ENCODE measurements around the gene NTRK3.
"Not testable (repeated sequence)": the region's sequence is repeated elsewhere in the genome, so short reads cannot be mapped to it uniquely, and the experiment has no call there.

Gene NTRK3

DNA sequence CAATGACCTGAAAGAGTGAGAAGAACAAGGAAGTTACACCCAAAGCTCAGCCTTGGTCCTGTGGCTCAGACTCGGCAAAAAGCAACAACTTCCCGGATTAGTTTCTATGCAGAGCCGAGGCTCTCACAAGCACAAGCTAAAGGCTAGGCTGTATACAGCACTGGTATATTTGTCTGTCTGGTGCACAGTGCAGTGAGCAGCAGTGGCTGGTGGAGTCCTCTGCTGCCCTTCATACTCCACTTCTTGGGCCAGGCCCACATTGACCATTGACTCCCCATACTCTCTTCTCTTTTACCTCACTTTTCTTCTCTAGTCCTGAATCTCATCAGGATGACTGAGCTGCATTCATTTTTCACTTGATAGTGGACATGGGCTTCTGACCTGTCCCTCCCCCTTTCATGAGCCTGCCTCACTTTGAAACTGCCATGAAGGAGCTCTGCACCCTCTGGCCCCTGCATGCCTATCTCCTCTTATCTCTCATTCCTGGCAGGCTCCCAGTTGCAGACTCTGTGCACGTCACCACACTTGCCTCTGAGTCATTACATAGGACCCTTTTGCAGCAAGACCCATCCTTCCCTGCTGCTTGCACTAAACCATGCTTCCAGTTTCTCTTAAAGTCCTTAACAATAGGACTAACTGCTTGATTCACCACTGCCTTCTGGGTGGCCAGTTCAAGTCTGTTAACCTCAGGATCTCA lies 379.3 kb downstream of the NTRK3 start:
- DNase-seq (ENCODE audit: low read depth), result no peak

- DNase-seq (ENCODE audit: low read depth), result no peak
Observed at GRCh38 chr15:87874896-87875711, 381.4 kb downstream of the NTRK3 start.

- DNase-seq (ENCODE audit: low read depth), result no peak
Observed at GRCh38 chr15:87873516-87873915, 383.0 kb downstream of the NTRK3 start.

DNA sequence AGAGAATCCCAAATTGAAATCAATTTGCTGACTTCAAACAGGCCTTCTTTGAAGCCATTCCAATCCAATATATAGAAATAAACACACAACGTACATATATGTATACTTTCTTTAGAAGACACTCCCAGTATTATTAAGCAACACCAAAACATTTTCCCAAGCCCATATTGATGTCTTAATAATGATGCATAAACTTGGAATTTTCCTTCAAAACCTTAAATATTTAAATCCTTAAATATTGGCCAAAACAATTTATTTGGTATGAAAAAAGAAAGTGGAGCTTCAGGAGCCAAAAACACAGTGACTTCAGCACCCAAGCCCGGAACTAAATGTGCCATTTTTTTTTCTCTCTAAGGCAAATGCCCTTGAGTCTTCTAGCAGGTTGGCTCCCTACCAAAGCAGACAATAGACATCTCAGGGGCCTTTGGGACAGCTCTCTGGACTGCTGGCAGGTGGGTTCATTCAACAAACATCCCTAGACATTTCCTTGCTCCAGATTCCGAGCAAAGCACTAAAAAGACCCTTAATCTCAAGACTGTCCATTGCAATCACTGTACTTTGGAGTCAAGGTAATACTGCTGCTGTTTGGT lies 384.7 kb downstream of the NTRK3 start:
- DNase-seq (ENCODE audit: low read depth), result no peak

- DNase-seq (ENCODE audit: low read depth), result no peak
Observed at GRCh38 chr15:87871258-87871681, 385.3 kb downstream of the NTRK3 start.

GRCh38 chr15:87866961-87867360 lies 389.6 kb downstream of the NTRK3 start:
- DNase-seq (ENCODE audit: low read depth), result no peak

GRCh38 chr15:87863152-87863551 lies 393.4 kb downstream of the NTRK3 start:
- DNase-seq (ENCODE audit: low read depth), result no peak

DNA sequence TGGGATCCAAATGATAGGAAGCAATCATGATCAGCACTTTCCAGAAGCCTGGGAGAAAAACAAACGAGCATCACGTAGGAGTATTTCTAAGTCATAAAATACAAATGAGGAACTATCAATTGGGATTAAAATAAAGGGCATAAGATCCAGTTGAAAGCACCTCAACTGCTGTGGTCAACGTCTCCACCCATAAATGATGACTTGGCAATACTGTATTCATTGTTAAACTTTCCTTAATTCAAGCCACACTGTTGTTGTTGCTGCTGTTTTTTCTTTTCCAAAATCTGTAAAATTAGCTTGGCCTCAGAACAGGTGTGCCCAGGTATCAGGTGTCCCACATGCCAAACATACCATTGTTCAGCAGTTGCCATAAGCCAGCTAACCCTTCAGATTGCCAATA lies 395.8 kb downstream of the NTRK3 start:
- DNase-seq (ENCODE audit: low read depth), result no peak

DNA sequence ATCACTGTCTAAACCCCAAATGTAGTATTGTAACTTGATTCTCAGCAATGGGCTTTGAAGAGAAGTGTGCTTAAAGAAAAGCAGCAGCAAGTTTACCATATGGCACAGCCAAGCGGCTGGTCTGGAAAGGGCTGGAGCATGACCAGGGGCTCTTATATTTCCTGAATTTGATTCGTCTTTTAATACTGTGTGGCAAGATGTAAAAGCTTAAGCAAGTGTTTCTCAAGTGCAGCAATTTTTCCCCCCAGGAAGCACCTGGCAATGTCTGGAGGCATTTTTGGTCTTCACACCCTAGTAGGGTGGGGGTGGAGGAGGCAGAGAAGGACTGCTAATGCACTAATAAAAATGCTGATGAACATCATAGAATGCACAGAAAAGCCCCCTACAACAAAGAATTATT lies 397.9 kb downstream of the NTRK3 start:
- no peak for DNase-seq (ENCODE audit: low read depth)

DNA sequence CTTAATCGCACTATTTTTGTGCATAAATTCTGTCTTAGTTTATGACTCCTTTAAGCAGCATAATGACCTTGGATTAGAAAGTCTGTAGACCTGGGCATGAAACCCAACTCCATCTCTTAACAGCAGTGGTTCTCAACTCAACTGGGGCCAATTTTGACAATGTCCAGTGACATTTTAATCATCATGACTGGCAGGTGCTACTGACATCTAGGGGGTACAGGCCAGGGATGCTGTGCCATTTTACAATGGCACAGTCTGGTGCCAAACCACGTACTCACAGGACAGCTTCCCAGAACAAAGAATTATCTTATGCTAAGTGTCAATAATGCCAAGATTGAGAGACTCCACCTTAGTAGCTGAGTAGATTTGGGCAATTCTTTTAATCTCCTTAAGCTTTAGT lies 405.0 kb downstream of the NTRK3 start:
- DNase-seq (ENCODE audit: low read depth), result no peak

DNA sequence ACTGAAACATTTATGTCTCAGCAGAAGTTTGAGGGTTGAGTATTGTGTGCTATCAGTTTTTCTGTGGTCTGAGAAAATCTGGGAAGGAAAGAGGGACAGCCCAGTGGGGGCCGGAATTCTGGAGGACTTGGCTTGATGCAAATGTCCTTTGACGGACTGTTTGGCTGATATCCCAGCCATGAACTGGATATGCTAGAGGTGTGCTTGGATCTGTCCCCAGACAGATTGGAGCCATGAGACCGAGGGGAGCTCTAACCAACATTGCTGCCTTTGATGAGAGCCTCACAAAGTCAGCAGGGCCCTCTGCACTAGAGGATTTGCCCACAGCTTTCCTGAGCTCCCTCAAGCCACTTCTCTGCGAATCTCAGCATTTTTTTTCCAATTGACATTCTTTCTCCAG lies 405.6 kb downstream of the NTRK3 start:
- no peak for DNase-seq (ENCODE audit: low read depth)

DNA sequence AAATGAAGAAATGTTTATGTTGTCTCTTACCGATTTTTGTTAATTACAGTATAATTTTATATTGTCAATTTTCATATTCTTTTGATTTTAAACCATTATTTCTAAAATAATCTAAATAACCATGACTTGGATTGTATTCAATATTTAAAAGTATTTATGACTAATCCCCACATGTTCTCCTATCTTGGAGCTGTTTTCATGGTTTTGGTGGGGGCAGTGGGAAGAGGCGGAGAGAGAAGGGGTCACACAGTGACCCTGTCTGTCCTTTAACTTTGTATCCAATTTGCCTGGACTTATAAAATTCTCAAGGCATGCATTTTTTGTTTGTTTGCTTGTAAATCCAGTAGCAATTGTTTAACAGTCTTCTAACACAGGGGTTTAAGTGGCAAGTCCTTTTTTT lies 407.4 kb downstream of the NTRK3 start:
- no peak for DNase-seq (ENCODE audit: low read depth)

DNA sequence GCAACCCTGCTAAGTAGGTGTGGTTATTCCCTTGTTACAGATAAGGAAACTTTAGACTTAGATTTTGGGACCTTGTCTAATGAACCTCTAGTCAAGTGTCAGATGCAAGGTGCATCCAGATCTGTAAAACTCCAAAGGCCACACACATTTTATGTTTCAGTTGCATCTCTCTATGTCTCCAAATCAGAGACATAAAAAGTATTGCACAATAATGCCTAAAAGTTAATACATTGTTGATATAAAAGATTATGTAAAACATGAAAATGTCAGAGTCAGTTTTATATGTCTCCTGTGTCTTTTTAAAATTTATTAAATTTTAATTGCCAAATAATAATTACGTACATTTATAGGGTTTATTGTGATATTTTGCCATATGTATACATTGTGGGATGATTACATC lies 408.5 kb downstream of the NTRK3 start:
- DNase-seq (ENCODE audit: low read depth), result no peak

GRCh38 chr15:87846746-87847145 lies 409.8 kb downstream of the NTRK3 start:
- no peak for DNase-seq (ENCODE audit: low read depth)

GRCh38 chr15:87843312-87843711 lies 413.2 kb downstream of the NTRK3 start:
- no peak for DNase-seq (ENCODE audit: low read depth)

DNA sequence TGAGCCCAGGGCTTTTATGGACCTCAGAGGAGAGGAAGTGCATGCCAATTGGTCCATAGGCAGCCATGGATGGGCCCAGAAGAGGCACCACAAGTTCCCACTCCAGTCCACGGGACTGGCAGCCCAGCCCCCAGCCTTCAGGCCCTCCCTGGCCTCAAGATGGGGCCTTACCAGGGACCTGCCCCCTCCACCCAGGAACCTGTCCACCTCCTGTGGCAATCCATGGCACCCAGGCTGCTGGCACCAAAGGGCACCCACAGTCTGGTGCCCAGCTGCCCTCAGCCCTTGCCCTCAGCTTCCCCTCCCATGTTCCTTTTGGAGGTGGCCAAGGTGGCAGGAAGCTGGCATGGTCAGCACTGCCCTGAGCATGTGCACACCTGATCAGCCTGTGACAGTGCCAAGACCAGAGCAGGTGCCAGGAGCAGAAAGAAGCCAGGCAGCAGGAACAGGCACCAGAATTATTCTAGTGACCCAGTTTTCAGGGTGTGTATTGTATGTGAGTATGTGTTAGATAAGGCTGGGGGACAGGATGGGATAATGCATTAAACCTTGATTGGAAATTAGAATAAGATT lies 415.0 kb downstream of the NTRK3 start:
- DNase-seq (ENCODE audit: low read depth), result no peak

DNA sequence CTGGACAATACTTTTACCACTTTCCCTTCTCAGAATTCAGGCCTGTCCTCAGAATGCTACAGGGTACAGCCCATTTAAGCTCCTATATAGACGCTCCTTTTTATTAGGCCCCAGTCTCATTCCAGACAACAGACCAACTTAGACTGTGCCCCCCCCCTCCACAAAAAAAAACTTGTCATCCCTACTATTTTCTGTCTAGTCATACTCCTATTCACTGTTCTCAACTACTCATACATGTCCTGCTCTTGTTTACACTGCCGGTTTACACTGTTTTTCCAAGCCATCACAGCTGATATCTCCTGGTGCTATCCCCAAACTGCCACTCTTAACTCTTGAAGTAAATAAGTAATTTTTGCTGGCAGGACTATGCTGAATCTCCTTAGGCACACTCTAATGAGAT lies 420.7 kb downstream of the NTRK3 start:
- DNase-seq (ENCODE audit: low read depth), result not testable (repeated sequence)

- DNase-seq (ENCODE audit: low read depth), result not testable (repeated sequence)
Observed at GRCh38 chr15:87833333-87833732, 423.2 kb downstream of the NTRK3 start.

- no peak for DNase-seq (ENCODE audit: low read depth)
Observed at GRCh38 chr15:87829332-87830050, 427.0 kb downstream of the NTRK3 start.

GRCh38 chr15:87828608-87829007 lies 427.9 kb downstream of the NTRK3 start:
- no peak for DNase-seq (ENCODE audit: low read depth)

DNA sequence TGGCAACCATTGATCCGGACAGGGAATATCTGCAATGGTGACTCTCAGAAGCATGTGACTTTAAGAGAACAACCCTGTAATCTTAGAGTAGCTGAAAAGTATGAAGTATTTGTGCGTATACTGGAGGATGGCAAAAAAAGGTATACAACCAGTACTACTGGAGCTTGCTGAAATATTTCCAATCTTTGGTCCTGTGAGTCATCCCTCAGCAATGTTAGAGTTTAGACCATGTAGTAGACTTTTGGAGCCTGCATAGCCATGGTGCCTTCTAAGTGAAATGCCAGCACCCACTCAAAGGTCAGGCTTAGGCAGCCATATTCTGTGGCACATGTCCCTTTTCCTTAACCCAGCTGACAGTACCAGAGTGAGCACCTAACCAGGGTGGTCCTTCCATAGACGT lies 429.4 kb downstream of the NTRK3 start:
- no peak for DNase-seq (ENCODE audit: low read depth)

GRCh38 chr15:87826119-87826747 lies 430.3 kb downstream of the NTRK3 start:
- no peak for DNase-seq (ENCODE audit: low read depth)
